Activated B cell treated with CpG ODN at 0.5 μM for 24 hours (primary cell): Measurements from ENCODE around the gene SNCAIP. TPM values are rescaled to one million over a fixed set of nuclear protein-coding genes. Genes with fewer than 3 reads are reported as not detected.

Experiments
- ATAC-seq: fragments of 200-7000 bp; cut with Tn5 transposase; one replicate; pipeline ENCODE4 v1.10.0; 2021; ENCODE audit warnings: low read depth, mild to moderate bottlenecking, moderate library complexity
- CTCF ChIA-PET: fragments of 350-600 bp; sonication (Branson Sonifier 250); formaldehyde crosslinking; loops from one replicate; lab custom pipeline; 2021; ENCODE audit warnings: antibody characterized with exemption; lab: Charles Lee
- POLR2A ChIA-PET: fragments of 350-600 bp; sonication (Branson Sonifier 250); formaldehyde crosslinking; loops from one replicate; lab custom pipeline; 2021; ENCODE audit warnings: antibody characterized with exemption; lab: Charles Lee
- DNase-seq: peaks from one replicate; pipeline ENCODE4 v3.0.0; 2022
- H3K27ac Mint-ChIP-seq: one replicate; pipeline ENCODE4 v1.8.0; 2020; ENCODE audit warnings: mixed read lengths
- H3K27me3 Mint-ChIP-seq: one replicate; pipeline ENCODE4 v1.8.0; 2021; ENCODE audit warnings: mixed read lengths
- H3K36me3 Mint-ChIP-seq: one replicate; pipeline ENCODE4 v1.8.0; 2021; ENCODE audit warnings: low read depth, mixed read lengths
- H3K4me1 Mint-ChIP-seq: one replicate; pipeline ENCODE4 v1.8.0; 2021; ENCODE audit warnings: mixed read lengths
- H3K4me3 Mint-ChIP-seq: one replicate; pipeline ENCODE4 v1.8.0; 2020; ENCODE audit warnings: mild to moderate bottlenecking, mixed read lengths
- H3K9me3 Mint-ChIP-seq: one replicate; pipeline ENCODE4 v1.8.0; 2020; ENCODE audit warnings: mixed read lengths
- intact Hi-C: fragments of 100-400 bp; cut with micrococcal nuclease; formaldehyde crosslinking; loops from one replicate; pipeline ENCODE4 v1.15.1; 2024
- total RNA-seq: library from RNA; stranded (reverse); gene quantifications from 2 replicates; pipeline ENCODE4 v1.2.3, GENCODE V29; 2022
- TF ChIP-seq, protein P1 (sequence below): fragments of 200-600 bp; IDR thresholded peaks from one replicate; pipeline ENCODE4 v1.8.0; 2022; ENCODE audit warnings: antibody characterized with exemption, mild to moderate bottlenecking

The SNCAIP gene
- total RNA-seq, 1 donor from 2014 or later: not detected

GRCh38 chr5:122493091-122494021, 181.3 kb downstream of the SNCAIP start:
- Mint-ChIP-seq H3K9me3 (no peaks in the 10 kb centered on the region), H3K27ac (no peak overlapping the region), H3K36me3 (no peaks in the 10 kb centered on the region), H3K4me1 (no peaks in the 10 kb centered on the region), H3K4me3 (no peak overlapping the region), H3K27me3 (peaks cover 2% of the 10 kb centered on the region)
- TF ChIP-seq, protein P1, sequence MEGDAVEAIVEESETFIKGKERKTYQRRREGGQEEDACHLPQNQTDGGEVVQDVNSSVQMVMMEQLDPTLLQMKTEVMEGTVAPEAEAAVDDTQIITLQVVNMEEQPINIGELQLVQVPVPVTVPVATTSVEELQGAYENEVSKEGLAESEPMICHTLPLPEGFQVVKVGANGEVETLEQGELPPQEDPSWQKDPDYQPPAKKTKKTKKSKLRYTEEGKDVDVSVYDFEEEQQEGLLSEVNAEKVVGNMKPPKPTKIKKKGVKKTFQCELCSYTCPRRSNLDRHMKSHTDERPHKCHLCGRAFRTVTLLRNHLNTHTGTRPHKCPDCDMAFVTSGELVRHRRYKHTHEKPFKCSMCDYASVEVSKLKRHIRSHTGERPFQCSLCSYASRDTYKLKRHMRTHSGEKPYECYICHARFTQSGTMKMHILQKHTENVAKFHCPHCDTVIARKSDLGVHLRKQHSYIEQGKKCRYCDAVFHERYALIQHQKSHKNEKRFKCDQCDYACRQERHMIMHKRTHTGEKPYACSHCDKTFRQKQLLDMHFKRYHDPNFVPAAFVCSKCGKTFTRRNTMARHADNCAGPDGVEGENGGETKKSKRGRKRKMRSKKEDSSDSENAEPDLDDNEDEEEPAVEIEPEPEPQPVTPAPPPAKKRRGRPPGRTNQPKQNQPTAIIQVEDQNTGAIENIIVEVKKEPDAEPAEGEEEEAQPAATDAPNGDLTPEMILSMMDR: no peak
- CTCF ChIA-PET: interaction anchor here (0.5 kb wide), 1 partner anchor 16 kb away, joined by 3 read pairs; no protein-coding TSS in a partner anchor
- no peak for ATAC-seq
- no peak for DNase-seq
- POLR2A ChIA-PET: no interaction called here
- intact Hi-C loops: no loop called here

GRCh38 chr5:122494109-122494508, 182.1 kb downstream of the SNCAIP start:
- ATAC-seq (no peak), DNase-seq (no peak)
- Mint-ChIP-seq H3K27ac (no peak overlapping the region), H3K36me3 (no peaks in the 10 kb centered on the region), H3K9me3 (no peaks in the 10 kb centered on the region), H3K4me1 (no peaks in the 10 kb centered on the region), H3K4me3 (no peak overlapping the region), H3K27me3 (peaks cover 3% of the 10 kb centered on the region)
- intact Hi-C loops: no loop called here
- ChIA-PET CTCF (no interaction called here), POLR2A (no interaction called here)
- TF ChIP-seq, protein P1: no peak

- H3K4me1 Mint-ChIP-seq: no peaks in the 10 kb centered on the region
- ChIA-PET CTCF (no interaction called here), POLR2A (no interaction called here)
- H3K36me3 Mint-ChIP-seq: no peaks in the 10 kb centered on the region
- no peak for ATAC-seq
- peaks cover 7% of the 10 kb centered on the region for H3K27me3 Mint-ChIP-seq
- H3K4me3 Mint-ChIP-seq: no peak overlapping the region
- TF ChIP-seq, protein P1: no peak
- no peak overlapping the region for H3K27ac Mint-ChIP-seq
- H3K9me3 Mint-ChIP-seq: no peaks in the 10 kb centered on the region
- intact Hi-C loops: no loop called here
- no peak for DNase-seq
These were observed 186.1 kb downstream of the SNCAIP start for GRCh38 chr5:122498163-122498562.

- Mint-ChIP-seq H3K36me3 (no peaks in the 10 kb centered on the region), H3K4me3 (no peak overlapping the region), H3K27me3 (peaks cover 7% of the 10 kb centered on the region), H3K9me3 (no peaks in the 10 kb centered on the region), H3K27ac (no peak overlapping the region), H3K4me1 (no peaks in the 10 kb centered on the region)
- ChIA-PET POLR2A (no interaction called here), CTCF (no interaction called here)
- TF ChIP-seq, protein P1: no peak
- no peak for ATAC-seq
- DNase-seq: no peak
- intact Hi-C loops: no loop called here
These were observed 187.5 kb downstream of the SNCAIP start for GRCh38 chr5:122499585-122499984.

DNA sequence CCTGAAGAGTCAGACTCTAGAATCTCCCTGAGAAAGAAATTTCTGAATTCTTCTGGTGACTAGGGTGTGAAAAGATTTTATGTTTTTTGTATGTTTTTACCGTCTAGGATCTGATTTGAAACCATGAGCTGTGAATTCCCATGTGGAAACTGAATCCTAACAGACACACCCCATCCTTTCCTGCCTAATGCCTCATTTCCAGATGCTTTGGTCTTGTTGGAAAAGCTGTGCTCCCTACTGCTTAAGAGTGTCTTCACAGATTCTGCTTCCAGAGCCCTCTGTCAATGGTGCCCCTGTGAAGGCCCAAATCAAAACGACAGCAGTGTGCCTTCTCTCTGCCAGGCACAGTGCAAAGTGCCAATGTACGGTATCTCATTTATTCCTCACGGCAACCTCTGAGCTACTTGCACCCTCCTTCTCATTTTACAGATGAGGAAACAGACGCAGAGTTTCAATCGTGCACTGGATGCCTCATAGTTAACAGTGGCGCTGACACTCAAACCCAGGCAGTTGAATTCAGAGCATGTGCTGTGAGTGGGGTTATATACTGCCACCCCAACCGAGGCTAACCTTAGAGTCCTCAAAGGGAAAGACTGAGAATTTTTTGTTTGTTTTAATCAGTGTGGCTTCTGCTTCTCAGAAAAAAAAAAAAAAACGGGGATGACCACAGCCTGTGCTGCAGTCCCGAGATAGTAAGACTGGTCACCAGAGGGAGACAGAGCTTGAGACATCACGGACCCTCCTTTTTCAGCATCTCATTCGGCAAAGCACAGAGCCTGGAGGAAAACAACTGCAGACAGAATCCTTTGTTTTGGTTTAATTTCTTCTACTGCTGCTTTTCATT, 188.4 kb downstream of the SNCAIP start:
- Mint-ChIP-seq H3K9me3 (no peaks in the 10 kb centered on the region), H3K36me3 (no peaks in the 10 kb centered on the region), H3K4me3 (no peak overlapping the region), H3K27me3 (peaks cover 7% of the 10 kb centered on the region), H3K4me1 (no peaks in the 10 kb centered on the region), H3K27ac (no peak overlapping the region)
- ATAC-seq: no peak
- TF ChIP-seq, protein P1: no peak
- ChIA-PET POLR2A (no interaction called here), CTCF (no interaction called here)
- DNase-seq: no peak
- intact Hi-C loops: loop anchor here (1.0 kb wide), 3 partner anchors 500 to 1111 kb away; no protein-coding TSS in a partner anchor
